Measurements from ENCODE around the gene SLC18A2. TPM values are rescaled to one million over a fixed set of nuclear protein-coding genes. Genes with fewer than 3 reads are reported as not detected.
"Not testable (repeated sequence)": the region's sequence is repeated elsewhere in the genome, so short reads cannot be mapped to it uniquely, and the experiment has no call there.

Gene SLC18A2
- total RNA-seq, 2 experiments from 2014 or later, result 0.14 to 0.21 TPM

DNA sequence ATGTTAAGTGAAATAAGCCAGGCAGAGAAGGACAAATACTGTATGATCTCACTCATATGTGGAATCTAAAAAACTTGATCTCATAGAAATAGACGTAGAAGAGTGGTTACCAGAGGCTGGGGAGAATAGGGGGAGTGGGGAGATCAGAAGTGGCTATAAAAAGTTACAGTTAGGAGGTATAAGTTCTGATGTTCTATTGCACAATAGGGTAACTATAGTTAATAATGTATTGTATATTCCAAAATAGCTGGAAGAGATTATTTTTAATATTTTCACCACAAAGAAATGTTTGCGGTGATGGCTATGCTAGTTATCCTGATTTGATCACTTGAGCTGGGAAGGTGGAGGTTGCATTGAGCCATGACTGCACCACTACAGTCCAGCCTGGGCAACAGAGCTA is 53.8 kb downstream of the SLC18A2 start:
- H3K4me1 Mint-ChIP-seq, result peaks cover 2% of the 10 kb centered on the region
- no peaks in the 10 kb centered on the region for H3K27me3 Mint-ChIP-seq
- peaks cover 10% of the 10 kb centered on the region for H3K36me3 Mint-ChIP-seq (ENCODE audit: low read depth)
- H3K27ac Mint-ChIP-seq, result no peak overlapping the region
- peaks cover 1% of the 10 kb centered on the region for H3K9me3 Mint-ChIP-seq (ENCODE audit: low read depth)
- DNase-seq, result no peak
- ATAC-seq, result no peak
- POLR2A ChIA-PET, result no interaction called here
- intact Hi-C loops (cut with DNase I, micrococcal nuclease), result no loop called here
- no peak overlapping the region for H3K4me3 Mint-ChIP-seq
- CTCF ChIA-PET, result interaction anchor here (0.6 kb wide), 1 partner anchor 25 kb away, joined by 3 read pairs; no protein-coding TSS in a partner anchor

DNA sequence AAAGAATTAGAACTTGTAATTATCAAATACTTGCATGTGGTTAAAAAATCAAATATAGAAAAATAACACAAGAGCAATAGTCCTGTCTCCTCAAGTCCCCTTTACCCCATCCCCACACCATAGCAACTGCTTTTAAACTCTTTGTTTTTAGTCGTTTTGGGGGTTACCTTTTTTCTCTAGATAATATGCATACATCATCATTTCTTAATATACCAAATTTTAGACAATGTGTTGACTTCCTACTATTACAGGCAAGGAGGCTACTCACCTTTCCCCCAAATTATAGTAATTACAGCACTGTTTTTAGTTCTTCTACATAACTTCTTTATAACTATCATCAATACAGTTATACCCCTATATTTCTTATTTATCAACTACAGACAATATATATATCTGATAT is 57.3 kb downstream of the SLC18A2 start:
- Mint-ChIP-seq H3K4me1 (no peaks in the 10 kb centered on the region), H3K4me3 (no peak overlapping the region), H3K27me3 (no peaks in the 10 kb centered on the region), H3K9me3 (ENCODE audit: low read depth) (peaks cover 12% of the 10 kb centered on the region), H3K36me3 (ENCODE audit: low read depth) (peaks cover 30% of the 10 kb centered on the region), H3K27ac (no peak overlapping the region)
- CTCF ChIA-PET, result no interaction called here
- POLR2A ChIA-PET, result no interaction called here
- intact Hi-C loops (cut with DNase I, micrococcal nuclease), result no loop called here
- DNase-seq (no peak), ATAC-seq (no peak)

DNA sequence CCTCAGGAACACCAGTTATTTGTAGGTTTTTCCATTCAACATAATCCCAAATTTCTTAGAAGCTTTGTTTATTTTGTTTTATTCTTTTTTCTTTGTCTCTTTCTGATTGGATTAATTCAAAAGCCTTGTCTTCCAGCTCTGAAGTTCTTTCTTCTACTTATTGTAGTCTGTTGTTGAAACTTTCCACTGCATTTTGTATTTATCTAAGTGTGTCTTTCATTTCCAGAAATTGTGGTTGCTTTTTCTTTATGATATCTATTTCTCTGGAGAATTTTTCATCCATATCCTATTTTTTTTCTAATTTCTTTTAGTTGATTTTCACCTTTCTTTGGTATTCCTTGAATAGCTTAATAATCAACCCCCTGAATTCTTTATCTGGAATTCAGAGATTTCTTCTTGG is 58.5 kb downstream of the SLC18A2 start:
- ChIA-PET POLR2A (no interaction called here), CTCF (interaction anchor here (1.0 to 1.1 kb wide), 2 partner anchors 20 to 684 kb away, joined by 4 to 5 read pairs; no protein-coding TSS in a partner anchor)
- DNase-seq (no peak), ATAC-seq (no peak)
- Mint-ChIP-seq H3K36me3 (ENCODE audit: low read depth) (peaks cover 40% of the 10 kb centered on the region), H3K4me1 (no peaks in the 10 kb centered on the region), H3K9me3 (ENCODE audit: low read depth) (peaks cover 15% of the 10 kb centered on the region), H3K27ac (no peak overlapping the region), H3K4me3 (no peak overlapping the region), H3K27me3 (no peaks in the 10 kb centered on the region)
- intact Hi-C loops (cut with DNase I, micrococcal nuclease), result no loop called here

DNA sequence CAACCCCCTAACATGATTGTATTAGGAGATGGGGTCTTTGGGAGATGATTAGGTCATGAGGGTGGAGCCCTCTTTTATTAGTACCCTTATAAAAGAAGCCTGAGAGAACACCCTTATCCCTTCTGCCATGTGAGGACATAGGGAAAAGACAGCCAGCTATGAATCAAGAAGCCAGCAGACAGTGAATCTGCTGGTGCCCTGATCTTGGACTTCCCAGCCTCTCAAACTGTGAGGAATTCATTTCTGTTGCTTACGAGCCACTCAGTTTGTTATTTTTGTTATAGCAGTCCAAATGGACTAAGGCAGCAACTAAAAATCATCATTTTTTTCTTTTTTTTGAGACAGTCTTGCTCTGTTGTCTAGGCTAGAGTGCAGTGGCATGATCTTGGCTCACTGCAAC is 59.8 kb downstream of the SLC18A2 start:
- DNase-seq, result no peak
- H3K27me3 Mint-ChIP-seq, result no peaks in the 10 kb centered on the region
- no peak overlapping the region for H3K27ac Mint-ChIP-seq
- POLR2A ChIA-PET, result no interaction called here
- intact Hi-C loops (cut with DNase I, micrococcal nuclease), result no loop called here
- no peak overlapping the region for H3K4me3 Mint-ChIP-seq
- CTCF ChIA-PET, result interaction anchor here (1.0 kb wide), 2 partner anchors 84 to 683 kb away, joined by 3 to 4 read pairs; no protein-coding TSS in a partner anchor
- peaks cover 46% of the 10 kb centered on the region for H3K36me3 Mint-ChIP-seq (ENCODE audit: low read depth)
- ATAC-seq, result no peak
- H3K9me3 Mint-ChIP-seq (ENCODE audit: low read depth), result peaks cover 15% of the 10 kb centered on the region
- H3K4me1 Mint-ChIP-seq, result no peaks in the 10 kb centered on the region

DNA sequence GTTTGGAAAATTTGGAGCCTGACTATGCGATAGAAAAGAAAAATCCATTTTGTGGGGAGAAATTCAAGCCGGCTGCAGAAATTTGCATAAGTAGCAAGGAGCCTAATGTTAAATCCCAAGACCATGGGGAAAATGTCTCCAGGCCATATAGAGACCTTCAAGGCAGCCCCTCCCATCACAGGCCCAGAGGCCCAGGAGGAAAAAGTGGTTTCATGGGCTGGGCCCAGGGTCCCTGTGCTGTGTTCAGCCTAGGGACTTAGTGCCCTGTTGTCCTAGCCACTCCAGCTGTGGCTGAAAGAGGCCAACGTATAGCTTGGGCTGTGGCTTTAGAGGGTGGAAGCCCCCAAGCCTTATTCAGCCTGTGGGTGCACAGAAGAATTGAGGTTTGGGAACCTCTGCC is 62.5 kb downstream of the SLC18A2 start:
- H3K4me3 Mint-ChIP-seq; intact Hi-C loops (cut with DNase I, micrococcal nuclease); H3K27ac Mint-ChIP-seq; H3K27me3 Mint-ChIP-seq; ATAC-seq; DNase-seq; H3K4me1 Mint-ChIP-seq; POLR2A ChIA-PET; CTCF ChIA-PET: not testable (repeated sequence)
- H3K9me3 Mint-ChIP-seq (ENCODE audit: low read depth), result peaks cover 15% of the 10 kb centered on the region
- peaks cover 48% of the 10 kb centered on the region for H3K36me3 Mint-ChIP-seq (ENCODE audit: low read depth)

DNA sequence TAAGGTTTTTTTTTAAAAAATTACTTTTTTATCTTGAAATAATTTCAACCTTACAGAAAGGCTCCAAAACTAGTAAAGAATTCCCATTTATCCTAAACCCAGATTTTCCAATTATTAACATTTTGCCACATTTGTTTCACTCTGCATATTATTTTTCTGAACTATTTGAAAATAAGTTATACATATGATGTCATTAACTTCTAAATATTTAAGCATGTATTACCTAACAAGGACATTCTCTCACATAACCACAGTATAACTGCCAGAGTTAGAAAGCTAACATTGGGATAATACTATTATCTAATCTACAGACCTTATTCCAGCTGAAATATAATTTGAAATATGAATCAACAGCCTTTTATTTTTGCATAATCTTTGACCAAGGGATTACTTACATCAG is 65.8 kb downstream of the SLC18A2 start:
- Mint-ChIP-seq H3K9me3 (ENCODE audit: low read depth) (peaks cover 9% of the 10 kb centered on the region), H3K4me3 (no peak overlapping the region), H3K27ac (no peak overlapping the region), H3K4me1 (peaks cover 14% of the 10 kb centered on the region), H3K27me3 (no peaks in the 10 kb centered on the region), H3K36me3 (ENCODE audit: low read depth) (peaks cover 45% of the 10 kb centered on the region)
- POLR2A ChIA-PET, result no interaction called here
- CTCF ChIA-PET, result no interaction called here
- DNase-seq (no peak), ATAC-seq (no peak)
- intact Hi-C loops (cut with DNase I, micrococcal nuclease), result no loop called here

DNA sequence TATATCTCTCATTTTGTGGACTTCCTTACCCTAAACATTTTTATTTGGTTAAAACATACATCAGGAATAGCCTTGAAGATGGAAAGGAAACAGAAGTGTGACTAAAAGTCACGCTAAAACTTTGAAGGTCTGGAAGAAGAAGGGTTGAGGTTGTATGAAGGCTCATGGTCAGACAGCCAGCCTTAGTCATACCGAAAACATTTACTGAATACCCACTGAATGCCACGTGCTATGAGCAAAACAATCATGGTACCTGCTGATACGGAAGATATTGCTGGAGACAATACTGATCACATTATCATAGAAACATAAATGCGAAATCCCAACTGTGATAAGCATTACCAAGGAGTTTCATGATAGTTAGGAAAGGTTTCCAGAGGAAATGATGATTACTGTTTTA is 70.3 kb downstream of the SLC18A2 start:
- DNase-seq (no peak), ATAC-seq (no peak)
- POLR2A ChIA-PET, result no interaction called here
- Mint-ChIP-seq H3K4me3 (no peak overlapping the region), H3K27me3 (no peaks in the 10 kb centered on the region), H3K27ac (no peak overlapping the region), H3K4me1 (peaks cover 18% of the 10 kb centered on the region), H3K9me3 (ENCODE audit: low read depth) (no peaks in the 10 kb centered on the region), H3K36me3 (ENCODE audit: low read depth) (peaks cover 26% of the 10 kb centered on the region)
- CTCF ChIA-PET, result no interaction called here
- intact Hi-C loops (cut with DNase I, micrococcal nuclease), result no loop called here

DNA sequence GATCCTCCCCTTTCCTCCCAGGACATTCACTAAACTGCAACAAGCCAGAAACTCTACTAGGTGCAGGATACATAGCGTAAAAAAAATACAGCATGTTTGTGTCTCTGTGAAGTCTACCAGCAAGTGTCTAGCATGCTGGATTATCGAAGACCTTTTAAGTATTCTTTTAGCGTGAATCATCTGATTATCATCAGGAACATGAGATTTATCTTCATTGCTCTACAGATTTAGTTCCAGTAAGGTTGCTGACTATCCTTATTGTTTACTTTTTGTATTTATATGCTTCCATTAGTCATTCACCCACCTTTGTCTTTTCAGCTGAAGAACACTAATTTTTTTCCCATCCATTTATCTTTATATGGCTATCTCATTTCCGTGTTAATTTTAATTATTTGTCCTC is 71.5 kb downstream of the SLC18A2 start:
- ChIA-PET CTCF (interaction anchor here (1.1 kb wide), 1 partner anchor 96 kb away, joined by 7 read pairs; no protein-coding TSS in a partner anchor), POLR2A (no interaction called here)
- Mint-ChIP-seq H3K4me1 (peaks cover 18% of the 10 kb centered on the region), H3K4me3 (no peak overlapping the region), H3K27me3 (no peaks in the 10 kb centered on the region), H3K36me3 (ENCODE audit: low read depth) (peaks cover 28% of the 10 kb centered on the region), H3K9me3 (ENCODE audit: low read depth) (no peaks in the 10 kb centered on the region), H3K27ac (no peak overlapping the region)
- DNase-seq (no peak), ATAC-seq (no peak)
- intact Hi-C loops (cut with DNase I, micrococcal nuclease), result no loop called here

DNA sequence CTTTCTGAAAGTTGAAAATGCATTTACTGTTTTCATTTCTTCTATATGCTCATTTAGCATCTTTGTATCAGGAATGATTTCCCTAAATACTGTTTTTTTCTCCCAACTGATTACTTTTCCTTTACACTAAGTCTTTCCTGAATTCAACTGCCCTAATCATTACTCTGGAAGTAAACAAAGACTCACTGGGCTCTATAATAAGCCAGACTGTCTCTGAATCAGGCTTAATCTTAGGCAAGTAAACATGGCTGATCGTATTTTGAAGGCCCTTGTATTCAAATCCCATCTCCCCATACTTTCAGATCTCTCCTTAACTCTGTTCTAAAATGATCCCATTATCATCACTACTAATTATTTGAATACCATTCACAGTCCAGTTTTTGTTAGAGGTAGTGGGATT is 72.7 kb downstream of the SLC18A2 start:
- no peaks in the 10 kb centered on the region for H3K9me3 Mint-ChIP-seq (ENCODE audit: low read depth)
- ChIA-PET CTCF (interaction anchor here (0.7 to 1.1 kb wide), 2 partner anchors 97 to 107 kb away, joined by 5 to 7 read pairs; no protein-coding TSS in a partner anchor), POLR2A (no interaction called here)
- H3K36me3 Mint-ChIP-seq (ENCODE audit: low read depth), result peaks cover 32% of the 10 kb centered on the region
- intact Hi-C loops (cut with DNase I, micrococcal nuclease), result no loop called here
- ATAC-seq (no peak), DNase-seq (no peak)
- no peak overlapping the region for H3K4me3 Mint-ChIP-seq
- no peak overlapping the region for H3K27ac Mint-ChIP-seq
- no peaks in the 10 kb centered on the region for H3K27me3 Mint-ChIP-seq
- H3K4me1 Mint-ChIP-seq, result peaks cover 18% of the 10 kb centered on the region

DNA sequence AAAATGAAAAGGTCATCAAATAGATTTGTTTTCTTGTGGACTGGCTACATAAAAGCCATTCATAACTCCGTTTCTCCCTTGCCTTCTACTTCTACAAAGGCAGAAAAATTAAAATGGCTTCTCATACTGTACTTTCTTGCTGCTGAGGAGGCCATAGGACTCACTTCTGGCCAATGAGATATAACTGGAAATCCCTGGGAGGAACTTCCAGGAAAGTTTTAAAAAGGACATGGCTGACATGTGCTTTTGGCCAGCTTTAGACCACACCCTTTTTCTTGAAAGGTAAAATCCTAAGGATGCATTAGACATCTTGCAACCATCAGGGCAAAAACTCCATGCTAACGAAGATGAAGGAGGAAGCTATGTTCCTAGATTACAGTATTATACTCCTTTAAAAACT is 75.8 kb downstream of the SLC18A2 start:
- DNase-seq, result no peak
- H3K27me3 Mint-ChIP-seq, result no peaks in the 10 kb centered on the region
- no peaks in the 10 kb centered on the region for H3K9me3 Mint-ChIP-seq (ENCODE audit: low read depth)
- H3K27ac Mint-ChIP-seq, result no peak overlapping the region
- ChIA-PET POLR2A (no interaction called here), CTCF (interaction anchor here (5.2 kb wide), 1 partner anchor 100 kb away, joined by 92 read pairs; no protein-coding TSS in a partner anchor)
- no peak overlapping the region for H3K4me3 Mint-ChIP-seq
- no peak for ATAC-seq
- peaks cover 4% of the 10 kb centered on the region for H3K4me1 Mint-ChIP-seq
- H3K36me3 Mint-ChIP-seq (ENCODE audit: low read depth), result peaks cover 23% of the 10 kb centered on the region
- intact Hi-C loops (cut with DNase I, micrococcal nuclease), result no loop called here

DNA sequence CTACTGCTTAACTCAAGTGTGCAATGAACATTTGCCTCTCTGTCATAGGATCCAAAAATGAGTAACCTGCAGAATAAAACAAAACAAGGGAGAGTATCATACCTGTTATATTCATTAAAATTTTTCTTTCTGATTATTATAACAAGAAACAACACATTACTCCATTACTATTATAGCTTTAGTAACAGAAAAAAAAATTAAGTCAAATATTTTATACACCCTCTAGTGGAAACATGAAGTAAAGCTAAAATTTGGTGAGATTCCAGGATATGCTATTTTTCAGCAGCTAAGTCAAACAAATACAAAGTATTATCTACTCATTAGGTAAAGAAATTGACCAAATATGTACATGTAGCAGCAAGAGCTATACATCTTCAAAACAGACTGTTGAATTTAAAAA is 78.0 kb downstream of the SLC18A2 start:
- ChIA-PET CTCF (interaction anchor here (1.0 to 5.2 kb wide), 11 partner anchors 10 to 102 kb away, joined by 3 to 92 read pairs (median 5); partner anchors contain the start of gene SLC18A2), POLR2A (no interaction called here)
- no peaks in the 10 kb centered on the region for H3K9me3 Mint-ChIP-seq (ENCODE audit: low read depth)

DNA sequence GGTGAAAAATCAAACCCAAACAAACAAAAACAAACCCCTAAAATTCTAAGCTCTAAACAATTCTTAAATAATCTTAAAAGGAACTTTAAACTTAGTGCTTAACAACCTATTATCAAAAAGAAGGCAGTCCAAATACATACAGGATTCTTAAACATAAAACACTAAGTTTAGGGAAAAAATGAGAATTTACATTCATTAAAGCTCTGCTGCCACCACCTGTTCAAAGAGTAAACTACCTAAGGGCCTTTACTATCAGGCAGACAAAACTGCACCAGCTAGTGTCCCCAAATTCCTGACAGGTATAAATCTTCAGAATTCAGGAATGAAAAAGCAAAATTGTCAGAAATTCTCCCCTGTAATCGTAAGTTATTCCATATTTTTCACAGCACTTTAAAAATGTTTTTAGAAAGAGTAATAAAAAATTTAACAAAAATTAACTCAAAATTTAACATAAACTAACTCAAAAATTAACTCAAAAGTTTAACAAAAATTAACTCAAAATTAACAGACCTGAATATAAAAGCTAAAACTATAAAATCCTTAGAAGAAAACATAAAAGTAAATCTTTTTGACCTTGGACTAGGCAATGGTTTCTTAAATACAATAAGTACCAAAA is 79.2 kb downstream of the SLC18A2 start:
- H3K9me3 Mint-ChIP-seq (ENCODE audit: low read depth), result no peaks in the 10 kb centered on the region
- peaks cover 9% of the 10 kb centered on the region for H3K36me3 Mint-ChIP-seq (ENCODE audit: low read depth)
- no peaks in the 10 kb centered on the region for H3K27me3 Mint-ChIP-seq
- no peak for ATAC-seq
- POLR2A ChIA-PET, result no interaction called here
- CTCF ChIA-PET, result interaction anchor here (0.7 to 5.2 kb wide), 21 partner anchors 8 to 123 kb away, joined by 3 to 92 read pairs (median 4); partner anchors contain the start of genes KCNK18 and SLC18A2
- no peak for DNase-seq
- H3K4me1 Mint-ChIP-seq, result no peaks in the 10 kb centered on the region
- H3K4me3 Mint-ChIP-seq, result no peak overlapping the region
- intact Hi-C loops (cut with DNase I, micrococcal nuclease), result loop anchor here (1.0 kb wide), 2 partner anchors 103 to 104 kb away; no protein-coding TSS in a partner anchor
- H3K27ac Mint-ChIP-seq, result no peak overlapping the region

More for the DNA sequence above, 78.0 kb downstream of the SLC18A2 start:
- Mint-ChIP-seq H3K27me3 (no peaks in the 10 kb centered on the region), H3K4me3 (no peak overlapping the region), H3K36me3 (ENCODE audit: low read depth) (peaks cover 14% of the 10 kb centered on the region), H3K4me1 (no peaks in the 10 kb centered on the region), H3K27ac (no peak overlapping the region)
- intact Hi-C loops (cut with DNase I, micrococcal nuclease), result no loop called here
- ATAC-seq (no peak), DNase-seq (no peak)

Measured in activated CD4-positive, alpha-beta T cell treated with anti-CD3 and anti-CD28 coated beads for 36 hours (primary cell).